Adrenal gland (tissue), 12 donors: ENCODE data around the gene TSPAN9. TPM values are rescaled to one million over a fixed set of nuclear protein-coding genes. Genes with fewer than 3 reads are reported as not detected.

Source experiments
- DNase-seq, 7 donors: peaks; one replicate each; pipeline ENCODE4 v3.0.0-alpha.2; 2019 to 2020
- H3K27ac ChIP-seq, 5 donors: fragments of 200-600 bp; sonication (generic) in 4 of 5; 1 replicate in 3 of 5; 2 replicates in 2 of 5; pipeline versions ENCODE4 v1.5.1 to v1.8.0; 2016 to 2020; ENCODE audit warnings: mild to moderate bottlenecking in 1 of 5
- H3K27me3 ChIP-seq: fragments of 200-600 bp; 2 replicates; pipeline ENCODE4 v1.8.0; 2021
- H3K36me3 ChIP-seq, 2 donors: fragments of 200-600 bp; replicated peaks in 1 of 2; 1 replicate in 1 of 2; 2 replicates in 1 of 2; pipeline versions ENCODE4 v1.5.1 to v1.8.0; 2018 to 2022
- H3K4me1 ChIP-seq, 2 donors: fragments of 200-600 bp; replicated peaks in 1 of 2; 1 replicate in 1 of 2; 2 replicates in 1 of 2; pipeline versions ENCODE4 v1.5.1 to v1.8.0; 2018 to 2021
- H3K4me3 ChIP-seq, 4 donors: fragments of 200-600 bp; sonication (generic) in 3 of 4; one replicate each; pipeline ENCODE4 v1.5.1; 2016 to 2018
- H3K9me3 ChIP-seq, 3 donors: fragments of 200-600 bp; sonication (generic) in 1 of 3; replicated peaks in 1 of 3; 1 replicate in 2 of 3; 2 replicates in 1 of 3; pipeline versions ENCODE4 v1.5.1 to v1.8.0; 2016 to 2021
- CTCF ChIP-seq, 6 experiments: fragments of 450-650 bp in 4 of 6; fragments of 200-600 bp in 2 of 6; sonication (generic) in 1 of 6; IDR thresholded peaks; 1 replicate in 5 of 6; 2 replicates in 1 of 6; pipeline versions ENCODE4 v1.5.1 to v1.8.0; 2016 to 2021; ENCODE audit warnings: antibody characterized with exemption in 6 of 6, mild to moderate bottlenecking in 2 of 6, moderate library complexity in 1 of 6
- POLR2A ChIP-seq, 2 donors: fragments of 450-650 bp; IDR thresholded peaks; one replicate each; pipeline ENCODE4 v1.6.1; 2017; ENCODE audit warnings: antibody characterized with exemption in 2 of 2, mild to moderate bottlenecking in 2 of 2, moderate library complexity in 1 of 2
- WGBS, 4 donors: extraction: QIAGEN DNeasy Blood & Tissue Kit in 2 of 4; methylation state at CpG; one replicate each; pipeline versions ENCODE4 v1.1.5 to v1.1.7; 2013 to 2017; 5-methylcytosine and 5-hydroxymethylcytosine counted together
- intact Hi-C, 2 donors: fragments of 100-400 bp; cut with DNase I; formaldehyde crosslinking; loops; one replicate each; pipeline versions ENCODE4 v1.14.1 to v1.15.0; 2022 to 2023
- polyA plus RNA-seq, 3 donors: library from polyadenylated mRNA; stranded (reverse); fragments of 200-250 nt in 2 of 3; fragments of 350-450 nt in 1 of 3; fragmentation: Illumina TruSeq in 1 of 3; extraction: RNeasy Lipid Tissue Mini Kit (QIAGEN cat#74804) in 1 of 3; gene quantifications; one replicate each; pipeline ENCODE4 v1.2.3, GENCODE V29; 2013 to 2014
- total RNA-seq, 9 donors: library from RNA; depleted of rRNA in 4 of 9; stranded (reverse); fragments of >200 nt in 4 of 9; fragments of 120-200 nt in 1 of 9; fragmentation: NEBNext Ultra II Directional in 1 of 9; extraction: Animal tissue kit (Norgen Biotek cat#: 25700) in 1 of 9; gene quantifications; one replicate each; pipeline versions ENCODE4 v1.1.0 to v1.2.4, GENCODE V29; 2013 to 2023
- donor health status: healthy with polysubstance abuse.
- donor health status: Bipolar disorder and iron deficiency.
- donor health status: DM: yes; HTN: yes; CAD: no.
- donor health status: DM: no; HTN: no; CAD: no.
- donor health status: DM: no; HTN: no; CAD: no.
- donor health status: DM: yes; HTN: yes; CAD: no.

The TSPAN9 gene
- total and polyA plus RNA-seq, 12 donors, result 12.4 to 31.4 (median 22.4) TPM

GRCh38 chr12:3035171-3035570 is 42.0 kb upstream of the TSPAN9 start:
- 77 to 82% (median 79%) methylated on average over 5 of the region's 5 CpGs for WGBS, 4 donors
- peak in 1 of 7 donors; percentile 31 for DNase-seq
- Histone ChIP-seq H3K36me3 (no peaks in the 10 kb centered on the region), H3K4me1 (no peaks in the 10 kb centered on the region), H3K27ac (no peak overlapping the region), H3K27me3 (no peaks in the 10 kb centered on the region), H3K9me3 (no peaks in the 10 kb centered on the region), H3K4me3 (no peak overlapping the region)
- TF ChIP-seq CTCF (IDR thresholded peaks at IDR 0.05), result no peak
- no peak for TF ChIP-seq POLR2A (IDR thresholded peaks at IDR 0.05)
- intact Hi-C loops, result loop anchor here in 1 of 2 donors (10.0 kb wide), 1 partner anchor 150 kb away; no protein-coding TSS in a partner anchor

- 72 to 78% (median 76%) methylated on average over 13 to 16 of the region's 16 CpGs for WGBS, 4 donors
- Histone ChIP-seq H3K36me3 (no peaks in the 10 kb centered on the region), H3K4me3 (no peak overlapping the region), H3K9me3 (no peaks in the 10 kb centered on the region), H3K27me3 (no peaks in the 10 kb centered on the region), H3K4me1 (no peaks in the 10 kb centered on the region), H3K27ac (no peak overlapping the region)
- DNase-seq, result no peak
- intact Hi-C loops, result loop anchor here in 1 of 2 donors (10.0 kb wide), 1 partner anchor 151 kb away; no protein-coding TSS in a partner anchor
- no peak for TF ChIP-seq POLR2A (IDR thresholded peaks at IDR 0.05)
- TF ChIP-seq CTCF (IDR thresholded peaks at IDR 0.05), result peak in 4 of 6 experiments; percentile 13 to 20 (median 15)
Measured at GRCh38 chr12:3035815-3036702, 41.1 kb upstream of the TSPAN9 start.

- Histone ChIP-seq H3K4me3 (no peak overlapping the region), H3K36me3 (no peaks in the 10 kb centered on the region), H3K4me1 (no peaks in the 10 kb centered on the region), H3K27me3 (no peaks in the 10 kb centered on the region), H3K27ac (no peak overlapping the region), H3K9me3 (no peaks in the 10 kb centered on the region)
- no peak for DNase-seq
- intact Hi-C loops, result loop anchor here in 1 of 2 donors (10.0 kb wide), 1 partner anchor 152 kb away; no protein-coding TSS in a partner anchor
- WGBS, 4 donors, result 83 to 88% (median 86%) methylated on average over 12 of the region's 12 CpGs
- TF ChIP-seq CTCF (IDR thresholded peaks at IDR 0.05) (no peak), POLR2A (IDR thresholded peaks at IDR 0.05) (no peak)
Measured at GRCh38 chr12:3036901-3037600, 40.1 kb upstream of the TSPAN9 start.

- no peak overlapping the region for H3K27ac ChIP-seq
Measured at GRCh38 chr12:3038166-3038565, 39.0 kb upstream of the TSPAN9 start.

More at GRCh38 chr12:3038166-3038565, 39.0 kb upstream of the TSPAN9 start:
- intact Hi-C loops, result loop anchor here in 1 of 2 donors (10.0 kb wide), 1 partner anchor 153 kb away; no protein-coding TSS in a partner anchor
- 79 to 87% (median 82%) methylated on average over 4 to 7 of the region's 7 CpGs for WGBS, 4 donors
- Histone ChIP-seq H3K4me1 (no peaks in the 10 kb centered on the region), H3K36me3 (no peaks in the 10 kb centered on the region), H3K4me3 (no peak overlapping the region), H3K27me3 (no peaks in the 10 kb centered on the region), H3K9me3 (no peaks in the 10 kb centered on the region)
- DNase-seq, result no peak
- TF ChIP-seq POLR2A (IDR thresholded peaks at IDR 0.05) (no peak), CTCF (IDR thresholded peaks at IDR 0.05) (no peak)
